Caco-2 (cell line): ENCODE data around the gene KRT17. TPM values are rescaled to one million over a fixed set of nuclear protein-coding genes. Genes with fewer than 3 reads are reported as not detected.
"Not testable (repeated sequence)": the region's sequence is repeated elsewhere in the genome, so short reads cannot be mapped to it uniquely, and the experiment has no call there.

ENCODE experiments used
- BruUV-seq: library from RNA; stranded (reverse); fragments of 400-500 nt; replicated peaks from 2 replicates; lab custom pipeline; 2021; lab: Mats Ljungman, UMichigan
- CTCF ChIA-PET: fragments of 300-600 bp; sonication (Branson Sonifier 250); formaldehyde crosslinking; loops from one replicate; lab custom pipeline; 2022; ENCODE audit warnings: antibody characterized with exemption; lab: Charles Lee
- POLR2A ChIA-PET: fragments of 300-600 bp; sonication (Branson Sonifier 250); formaldehyde crosslinking; loops from one replicate; lab custom pipeline; 2022; ENCODE audit warnings: antibody characterized with exemption; lab: Charles Lee
- DNase-seq, 2 experiments: peaks; one replicate each; pipeline versions ENCODE4 v3.0.0 to v3.0.0-alpha.2; 2020 to 2022
- H3K27me3 ChIP-seq: replicated peaks from 2 replicates; pipeline ENCODE4 v1.6.0; 2011; ENCODE audit warnings: low read length; ENCODE audit not compliant: control insufficient read depth, insufficient read depth
- H3K36me3 ChIP-seq: 2 replicates; pipeline ENCODE4 v1.5.1; 2011; ENCODE audit warnings: low read length; ENCODE audit not compliant: control insufficient read depth, insufficient read depth
- H3K4me1 ChIP-seq: fragments of 250-450 bp; sonication (Bioruptor Pico); 2 replicates; pipeline ENCODE4 v1.5.1; 2020; ENCODE audit warnings: mild to moderate bottlenecking
- H3K4me3 ChIP-seq: 2 replicates; pipeline ENCODE4 v1.5.1; 2011; ENCODE audit warnings: low read depth, mild to moderate bottlenecking, control low read depth, low read length
- H3K9me3 ChIP-seq: fragments of 250-450 bp; sonication (Bioruptor Pico); 2 replicates; pipeline ENCODE4 v1.5.1; 2020; ENCODE audit warnings: mild to moderate bottlenecking, moderate library complexity
- H3K27ac Mint-ChIP-seq: one replicate; pipeline ENCODE4 v1.8.0; 2022; ENCODE audit warnings: mixed read lengths; ENCODE audit not compliant: unreplicated experiment
- H3K27me3 Mint-ChIP-seq: one replicate; pipeline ENCODE4 v1.8.0; 2022; ENCODE audit warnings: mixed read lengths; ENCODE audit not compliant: insufficient read depth, unreplicated experiment
- H3K36me3 Mint-ChIP-seq: one replicate; pipeline ENCODE4 v1.8.0; 2022; ENCODE audit warnings: mild to moderate bottlenecking, mixed read lengths; ENCODE audit not compliant: insufficient read depth, unreplicated experiment
- H3K4me1 Mint-ChIP-seq: one replicate; pipeline ENCODE4 v1.8.0; 2022; ENCODE audit warnings: low read depth, mixed read lengths; ENCODE audit not compliant: unreplicated experiment
- H3K4me3 Mint-ChIP-seq: one replicate; pipeline ENCODE4 v1.8.0; 2022; ENCODE audit warnings: mild to moderate bottlenecking, moderate library complexity, mixed read lengths; ENCODE audit not compliant: unreplicated experiment
- H3K9me3 Mint-ChIP-seq: one replicate; pipeline ENCODE4 v1.8.0; 2022; ENCODE audit warnings: mixed read lengths; ENCODE audit not compliant: unreplicated experiment
- CTCF ChIP-seq, 2 experiments: fragments of 200-600 bp in 1 of 2; IDR thresholded peaks; 1 replicate in 1 of 2; 2 replicates in 1 of 2; pipeline versions ENCODE4 v1.5.1 to v1.8.0; 2011 to 2022; ENCODE audit warnings: antibody characterized with exemption in 1 of 2, control low read depth in 1 of 2, inconsistent platforms in 1 of 2, low read depth in 1 of 2, low read length in 1 of 2, mild to moderate bottlenecking in 1 of 2, moderate library complexity in 1 of 2; ENCODE audit not compliant: insufficient read depth in 1 of 2, severe bottlenecking in 1 of 2, unreplicated experiment in 1 of 2
- intact Hi-C: fragments of 100-400 bp; cut with micrococcal nuclease; formaldehyde crosslinking; loops from one replicate; pipeline ENCODE4 v1.10.0; 2022; ENCODE audit not compliant: unreplicated experiment
- total RNA-seq: library from RNA; stranded (reverse); gene quantifications from 2 replicates; pipeline ENCODE4 v1.2.3, GENCODE V29; 2022

Gene KRT17
- total RNA-seq, 1 experiment from 2014 or later, result 2.8 TPM

GRCh38 chr17:41613277-41614082, 10.9 kb downstream of the KRT17 start:
- no peak overlapping the region for H3K27ac Mint-ChIP-seq
- H3K36me3 ChIP-seq, result no peaks in the 10 kb centered on the region
- H3K4me1 ChIP-seq, result no peaks in the 10 kb centered on the region
- CTCF ChIA-PET, result interaction anchor here (0.5 to 1.2 kb wide), 3 partner anchors 52 to 274 kb away, joined by 3 to 4 read pairs (median 3); no protein-coding TSS in a partner anchor
- peaks cover 8% of the 10 kb centered on the region for H3K27me3 Mint-ChIP-seq
- no peaks in the 10 kb centered on the region for H3K9me3 Mint-ChIP-seq
- no peaks in the 10 kb centered on the region for H3K36me3 Mint-ChIP-seq
- no peak for DNase-seq
- H3K4me1 Mint-ChIP-seq, result peaks cover 8% of the 10 kb centered on the region
- H3K4me3 ChIP-seq, result no peak overlapping the region
- no TSS peak for BruUV-seq
- TF ChIP-seq CTCF (IDR thresholded peaks at IDR 0.05; ENCODE audit: insufficient read depth in 1 of 2, low read depth in 1 of 2, low read length in 1 of 2, severe bottlenecking in 1 of 2, unreplicated experiment in 1 of 2), result no peak
- no peaks in the 10 kb centered on the region for H3K27me3 ChIP-seq
- intact Hi-C loops, result no loop called here
- POLR2A ChIA-PET, result no interaction called here
- no peak overlapping the region for H3K4me3 Mint-ChIP-seq
- H3K9me3 ChIP-seq, result no peaks in the 10 kb centered on the region

GRCh38 chr17:41612376-41613160, 11.8 kb downstream of the KRT17 start, which contains the start of gene KRT16:
Gene KRT16, minus strand, starts transcription at chr17:41612767. Its CDS starts 79 bp downstream, at chr17:41612688.
- POLR2A ChIA-PET, H3K4me3 ChIP-seq, H3K4me1 Mint-ChIP-seq, H3K27me3 ChIP-seq, H3K4me1 ChIP-seq, H3K4me3 Mint-ChIP-seq, CTCF ChIA-PET, intact Hi-C loops, H3K27ac Mint-ChIP-seq, H3K9me3 Mint-ChIP-seq, H3K9me3 ChIP-seq, DNase-seq, H3K36me3 ChIP-seq, H3K27me3 Mint-ChIP-seq, H3K36me3 Mint-ChIP-seq, BruUV-seq: not testable (repeated sequence)

- no peaks in the 10 kb centered on the region for H3K36me3 Mint-ChIP-seq
- POLR2A ChIA-PET, result no interaction called here
- intact Hi-C loops, result no loop called here
- H3K27me3 Mint-ChIP-seq, result peaks cover 8% of the 10 kb centered on the region
- H3K9me3 Mint-ChIP-seq, result peaks cover 20% of the 10 kb centered on the region
- DNase-seq, result no peak
- H3K36me3 ChIP-seq, result no peaks in the 10 kb centered on the region
- no peak overlapping the region for H3K27ac Mint-ChIP-seq
- CTCF ChIA-PET, result interaction anchor here (0.6 to 1.0 kb wide), 2 partner anchors 62 to 121 kb away, joined by 3 to 4 read pairs; no protein-coding TSS in a partner anchor
- no peak for TF ChIP-seq CTCF (IDR thresholded peaks at IDR 0.05; ENCODE audit: insufficient read depth in 1 of 2, low read depth in 1 of 2, low read length in 1 of 2, severe bottlenecking in 1 of 2, unreplicated experiment in 1 of 2)
- H3K9me3 ChIP-seq, result peaks cover 10% of the 10 kb centered on the region
- peaks cover 8% of the 10 kb centered on the region for H3K4me1 Mint-ChIP-seq
- H3K4me3 Mint-ChIP-seq, result no peak overlapping the region
- H3K27me3 ChIP-seq, result no peaks in the 10 kb centered on the region
- H3K4me1 ChIP-seq, result no peaks in the 10 kb centered on the region
- no TSS peak for BruUV-seq
- no peak overlapping the region for H3K4me3 ChIP-seq
These were observed 13.3 kb downstream of the KRT17 start for GRCh38 chr17:41610965-41611640.

GRCh38 chr17:41610061-41610517, 14.3 kb downstream of the KRT17 start:
- peaks cover 26% of the 10 kb centered on the region for H3K9me3 Mint-ChIP-seq
- CTCF ChIA-PET, result interaction anchor here (1.0 kb wide), 1 partner anchor 61 kb away, joined by 4 read pairs; no protein-coding TSS in a partner anchor
- intact Hi-C loops, H3K27me3 ChIP-seq, H3K4me3 ChIP-seq, H3K27me3 Mint-ChIP-seq, POLR2A ChIA-PET, DNase-seq, H3K4me3 Mint-ChIP-seq, H3K4me1 ChIP-seq, H3K4me1 Mint-ChIP-seq, H3K36me3 Mint-ChIP-seq, H3K36me3 ChIP-seq, BruUV-seq, H3K27ac Mint-ChIP-seq: not testable (repeated sequence)
- peaks cover 10% of the 10 kb centered on the region for H3K9me3 ChIP-seq

GRCh38 chr17:41606930-41607329, 17.4 kb downstream of the KRT17 start:
- H3K4me1 Mint-ChIP-seq, CTCF ChIA-PET, BruUV-seq, H3K36me3 Mint-ChIP-seq, H3K4me3 ChIP-seq, H3K36me3 ChIP-seq, H3K4me3 Mint-ChIP-seq, POLR2A ChIA-PET, H3K27me3 Mint-ChIP-seq, H3K27me3 ChIP-seq, H3K27ac Mint-ChIP-seq, intact Hi-C loops, H3K4me1 ChIP-seq, DNase-seq: not testable (repeated sequence)
- peaks cover 10% of the 10 kb centered on the region for H3K9me3 ChIP-seq
- peaks cover 26% of the 10 kb centered on the region for H3K9me3 Mint-ChIP-seq
